HCT116 (cell line): Measurements from ENCODE around the gene HIP1. TPM values are rescaled to one million over a fixed set of nuclear protein-coding genes. Genes with fewer than 3 reads are reported as not detected.

ENCODE experiments used
- ATAC-seq: fragments of 200-7000 bp; cut with Tn5 transposase; 2 replicates; pipeline ENCODE4 v1.9.1; 2020; ENCODE audit warnings: mild to moderate bottlenecking, moderate library complexity
- BruUV-seq: library from RNA; stranded (reverse); fragments of 400-500 nt; replicated peaks from 2 replicates; lab custom pipeline; 2021; lab: Mats Ljungman, UMichigan
- CTCF ChIA-PET: fragments of 300-600 bp; sonication (Branson Sonifier 250); formaldehyde crosslinking; loops from one replicate; lab custom pipeline; 2021; ENCODE audit warnings: antibody characterized with exemption; lab: Charles Lee
- POLR2A ChIA-PET: fragments of 300-600, 350-600 bp; sonication (Branson Sonifier 250); formaldehyde crosslinking; loops from one replicate; lab custom pipeline; 2021; ENCODE audit warnings: antibody characterized with exemption; lab: Charles Lee
- RAD21 ChIA-PET, 2 experiments: fragments of 300-600 bp; sonication (Branson Sonifier 250); formaldehyde crosslinking; loops; one replicate each; lab custom pipeline; 2023; ENCODE audit warnings: low total read pairs in 2 of 2; ENCODE audit not compliant: uncharacterized antibody in 2 of 2, unreplicated experiment in 2 of 2, low non-redundant PET in 1 of 2; lab: Charles Lee
- DNase-seq: peaks from one replicate; pipeline ENCODE4 v3.0.0-alpha.2; 2010; ENCODE audit warnings: low read depth, low spot score
- H2AFZ ChIP-seq: fragments of 200-600 bp; shearing (Covaris generic), sonication (generic); 2 replicates; pipeline ENCODE4 v1.6.1; 2017; ENCODE audit warnings: low read depth, mixed run types, mixed read lengths, antibody characterized with exemption, low read length; ENCODE audit not compliant: poor library complexity, severe bottlenecking
- H3K27ac ChIP-seq: 2 replicates; pipeline ENCODE4 v1.5.1; 2012; ENCODE audit warnings: low read depth, low read length
- H3K27me3 ChIP-seq: fragments of 200-600 bp; sonication (generic); 2 replicates; pipeline ENCODE4 v1.6.1; 2016; ENCODE audit warnings: mixed run types, low read length, mixed read lengths; ENCODE audit not compliant: insufficient read depth
- H3K36me3 ChIP-seq, 2 experiments: fragments of 200-500 bp in 1 of 2; fragments of 200-600 bp in 1 of 2; sonication (Bioruptor generic) in 1 of 2; sonication (generic) in 1 of 2; 2 replicates each; pipeline versions ENCODE4 v1.5.1 to v1.6.1; 2014 to 2016; ENCODE audit warnings: low read length in 2 of 2, inconsistent platforms in 1 of 2, mixed read lengths in 1 of 2, mixed run types in 1 of 2; ENCODE audit not compliant: insufficient read depth in 2 of 2, control insufficient read depth in 1 of 2
- H3K4me1 ChIP-seq, 2 experiments: fragments of 200-600 bp in 1 of 2; sonication (generic) in 1 of 2; 2 replicates each; pipeline versions ENCODE4 v1.5.1 to v1.6.1; 2012 to 2017; ENCODE audit warnings: low read length in 2 of 2, inconsistent platforms in 1 of 2, mild to moderate bottlenecking in 1 of 2, mixed read lengths in 1 of 2, mixed run types in 1 of 2, moderate library complexity in 1 of 2; ENCODE audit not compliant: insufficient read depth in 2 of 2, control insufficient read depth in 1 of 2
- H3K4me2 ChIP-seq: fragments of 200-600 bp; sonication (generic); 2 replicates; pipeline ENCODE4 v1.6.1; 2017; ENCODE audit warnings: mixed run types, low read length, mixed read lengths
- H3K4me3 ChIP-seq, 2 experiments: fragments of 200-600 bp in 1 of 2; sonication (generic) in 1 of 2; replicated peaks in 1 of 2; 2 replicates each; pipeline ENCODE4 v1.5.1; 2011 to 2016; ENCODE audit warnings: low read length in 2 of 2, control low read depth in 1 of 2, low read depth in 1 of 2, mild to moderate bottlenecking in 1 of 2, mixed read lengths in 1 of 2, mixed run types in 1 of 2
- H3K79me2 ChIP-seq: fragments of 200-600 bp; sonication (generic); 2 replicates; pipeline ENCODE4 v1.6.1; 2017; ENCODE audit warnings: mild to moderate bottlenecking, mixed run types, low read length, moderate library complexity, mixed read lengths; ENCODE audit not compliant: insufficient read depth
- H3K9ac ChIP-seq: fragments of 200-600 bp; sonication (generic); 2 replicates; pipeline ENCODE4 v1.6.1; 2016; ENCODE audit warnings: low read length, mixed read lengths
- H3K9me2 ChIP-seq: fragments of 200-600 bp; sonication (generic), shearing (Covaris generic); 2 replicates; pipeline ENCODE4 v1.6.1; 2017; ENCODE audit warnings: mixed run types, mild to moderate bottlenecking, moderate library complexity; ENCODE audit not compliant: insufficient read depth
- H3K9me3 ChIP-seq, 2 experiments: fragments of 200-500 bp in 1 of 2; fragments of 200-600 bp in 1 of 2; sonication (Bioruptor generic) in 1 of 2; sonication (generic) in 1 of 2; 2 replicates each; pipeline ENCODE4 v1.6.1; 2014 to 2017; ENCODE audit warnings: low read length in 2 of 2, mixed read lengths in 2 of 2, inconsistent platforms in 1 of 2, low read depth in 1 of 2, mild to moderate bottlenecking in 1 of 2, mixed run types in 1 of 2, moderate library complexity in 1 of 2; ENCODE audit not compliant: control insufficient read depth in 1 of 2, insufficient read depth in 1 of 2
- H4K20me1 ChIP-seq: fragments of 200-600 bp; sonication (generic), shearing (Covaris generic); 2 replicates; pipeline ENCODE4 v1.6.1; 2017; ENCODE audit warnings: mixed run types, mild to moderate bottlenecking, moderate library complexity; ENCODE audit not compliant: insufficient read depth
- CBX3 ChIP-seq: IDR thresholded peaks from 2 replicates; pipeline ENCODE4 v1.6.1; 2012; ENCODE audit warnings: low read depth
- CEBPB ChIP-seq: IDR thresholded peaks from 2 replicates; pipeline ENCODE4 v1.6.1; 2012; ENCODE audit warnings: low read depth
- EGR1 ChIP-seq: IDR thresholded peaks from 2 replicates; pipeline ENCODE4 v1.6.1; 2012; ENCODE audit warnings: low read depth
- ELF1 ChIP-seq: IDR thresholded peaks from 2 replicates; pipeline ENCODE4 v1.6.1; 2012; ENCODE audit warnings: low read depth, borderline replicate concordance
- EZH2 ChIP-seq: fragments of 200-600 bp; sonication (generic); IDR thresholded peaks from 2 replicates; pipeline ENCODE4 v1.6.1; 2017; ENCODE audit warnings: antibody characterized with exemption, mixed run types
- EZH2phosphoT487 ChIP-seq: fragments of 200-600 bp; IDR thresholded peaks from 2 replicates; pipeline ENCODE4 v1.6.1; 2018; ENCODE audit warnings: antibody characterized with exemption, borderline replicate concordance
- FOSL1 ChIP-seq: IDR thresholded peaks from 2 replicates; pipeline ENCODE4 v1.6.1; 2012; ENCODE audit warnings: low read depth
- JUND ChIP-seq: IDR thresholded peaks from 2 replicates; pipeline ENCODE4 v1.6.1; 2012
- POLR2A ChIP-seq: IDR thresholded peaks from 2 replicates; pipeline ENCODE4 v1.7.0; 2011; ENCODE audit warnings: borderline replicate concordance; ENCODE audit not compliant: insufficient read depth, insufficient read length; ENCODE audit errors: extremely low read depth
- POLR2AphosphoS5 ChIP-seq: IDR thresholded peaks from 2 replicates; pipeline ENCODE4 v1.6.1; 2011; ENCODE audit warnings: mild to moderate bottlenecking, low read depth, low read length, moderate library complexity
- RAD21 ChIP-seq: IDR thresholded peaks from 2 replicates; pipeline ENCODE4 v1.6.1; 2012; ENCODE audit warnings: low read depth, mild to moderate bottlenecking
- REST ChIP-seq: IDR thresholded peaks from 2 replicates; pipeline ENCODE4 v1.6.1; 2012; ENCODE audit warnings: low read depth
- SIN3A ChIP-seq: IDR thresholded peaks from 2 replicates; pipeline ENCODE4 v1.6.1; 2012; ENCODE audit warnings: low read depth
- SRF ChIP-seq: IDR thresholded peaks from 2 replicates; pipeline ENCODE4 v1.6.1; 2012; ENCODE audit warnings: low read depth
- TCF7L2 ChIP-seq: IDR thresholded peaks from 2 replicates; pipeline ENCODE4 v1.7.0; 2011; ENCODE audit warnings: borderline replicate concordance, inconsistent platforms; ENCODE audit not compliant: insufficient read depth, insufficient read length; ENCODE audit errors: extremely low read depth
- YY1 ChIP-seq: IDR thresholded peaks from 2 replicates; pipeline ENCODE4 v1.6.1; 2011; ENCODE audit warnings: low read length, low read depth, moderate library complexity, mild to moderate bottlenecking; ENCODE audit not compliant: insufficient replicate concordance; ENCODE audit errors: extremely low read depth
- ZFX ChIP-seq: fragments of 450-650 bp; IDR thresholded peaks from 2 replicates; pipeline ENCODE4 v1.6.1; 2017
- ZNF274 ChIP-seq: fragments of 200-500 bp; sonication (Bioruptor generic); IDR thresholded peaks from 2 replicates; pipeline ENCODE4 v1.6.1; 2014; ENCODE audit warnings: mild to moderate bottlenecking, low read depth, low read length, inconsistent platforms
- intact Hi-C: fragments of 100-400 bp; cut with micrococcal nuclease; formaldehyde crosslinking; loops from 2 replicates; pipeline ENCODE4 v1.10.0; 2022
- total RNA-seq: library from RNA; stranded (reverse); gene quantifications from one replicate; pipeline ENCODE4 v1.2.1, GENCODE V29; 2021; ENCODE audit not compliant: unreplicated experiment
- TF ChIP-seq, protein P1 (sequence below), 3 experiments: fragments of 200-600 bp in 1 of 3; sonication (generic) in 1 of 3; IDR thresholded peaks in 2 of 3; conservative IDR thresholded peaks in 1 of 3; 2 replicates each; pipeline ENCODE4 v1.5.1; 2012 to 2017; ENCODE audit warnings: low read depth in 2 of 3, low read length in 2 of 3, antibody characterized with exemption in 1 of 3, borderline replicate concordance in 1 of 3, control low read depth in 1 of 3, mild to moderate bottlenecking in 1 of 3, mixed read lengths in 1 of 3, mixed run types in 1 of 3, moderate library complexity in 1 of 3; ENCODE audit not compliant: insufficient read depth in 1 of 3
- TF ChIP-seq, protein P2 (sequence below): IDR thresholded peaks from 2 replicates; pipeline ENCODE4 v1.6.1; 2012

The HIP1 gene
- total RNA-seq, 1 experiment from 2014 or later: 22.1 TPM

- BruUV-seq: no TSS peak
- RAD21 ChIA-PET: no interaction called here
- intact Hi-C loops: no loop called here
- no peaks in the 10 kb centered on the region for H3K9me3 ChIP-seq
- peaks cover 9 to 15% of the 10 kb centered on the region in 2 experiments for H3K4me1 ChIP-seq
- no peaks in the 10 kb centered on the region for H3K36me3 ChIP-seq
- 0 out of 2 replicates have a peak overlapping the region, but pooled peaks have one; percentile 25 for H3K27ac ChIP-seq
- no peak overlapping the region for H3K9ac ChIP-seq
- H4K20me1 ChIP-seq: no peaks in the 10 kb centered on the region
- no peak overlapping the region for H2AFZ ChIP-seq
- no peaks in the 10 kb centered on the region for H3K27me3 ChIP-seq
- CTCF ChIA-PET: no interaction called here
- H3K79me2 ChIP-seq: no peaks in the 10 kb centered on the region
- ATAC-seq (peak; percentile 74), DNase-seq (peak; percentile 35)
- no peaks in the 10 kb centered on the region for H3K9me2 ChIP-seq
- H3K4me2 ChIP-seq: peak overlapping the region; percentile 50
- POLR2A ChIA-PET: interaction anchor here (2.4 kb wide), 1 partner anchor 12 kb away, joined by 8 read pairs; no protein-coding TSS in a partner anchor
- 0 out of 4 replicates have a peak overlapping the region, but pooled peaks of 1 of the 2 experiments have one; percentile 16 for H3K4me3 ChIP-seq
- peak; percentile 75 for TF ChIP-seq CBX3
- no peak for TF ChIP-seq YY1
- 0 out of 2 replicates have a peak, but pooled peaks have one; percentile 20 for TF ChIP-seq EGR1
- TF ChIP-seq CEBPB: peak; percentile 76
- no peak for TF ChIP-seq EZH2phosphoT487
- TF ChIP-seq, protein P1, sequence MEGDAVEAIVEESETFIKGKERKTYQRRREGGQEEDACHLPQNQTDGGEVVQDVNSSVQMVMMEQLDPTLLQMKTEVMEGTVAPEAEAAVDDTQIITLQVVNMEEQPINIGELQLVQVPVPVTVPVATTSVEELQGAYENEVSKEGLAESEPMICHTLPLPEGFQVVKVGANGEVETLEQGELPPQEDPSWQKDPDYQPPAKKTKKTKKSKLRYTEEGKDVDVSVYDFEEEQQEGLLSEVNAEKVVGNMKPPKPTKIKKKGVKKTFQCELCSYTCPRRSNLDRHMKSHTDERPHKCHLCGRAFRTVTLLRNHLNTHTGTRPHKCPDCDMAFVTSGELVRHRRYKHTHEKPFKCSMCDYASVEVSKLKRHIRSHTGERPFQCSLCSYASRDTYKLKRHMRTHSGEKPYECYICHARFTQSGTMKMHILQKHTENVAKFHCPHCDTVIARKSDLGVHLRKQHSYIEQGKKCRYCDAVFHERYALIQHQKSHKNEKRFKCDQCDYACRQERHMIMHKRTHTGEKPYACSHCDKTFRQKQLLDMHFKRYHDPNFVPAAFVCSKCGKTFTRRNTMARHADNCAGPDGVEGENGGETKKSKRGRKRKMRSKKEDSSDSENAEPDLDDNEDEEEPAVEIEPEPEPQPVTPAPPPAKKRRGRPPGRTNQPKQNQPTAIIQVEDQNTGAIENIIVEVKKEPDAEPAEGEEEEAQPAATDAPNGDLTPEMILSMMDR (IDR thresholded peaks at IDR 0.05 in 2 of 3, conservative IDR thresholded peaks at IDR 0.05 in 1 of 3; ENCODE audit: borderline replicate concordance in 1 of 3, insufficient read depth in 1 of 3, low read depth in 2 of 3, low read length in 2 of 3): no peak
- TF ChIP-seq, protein P2, sequence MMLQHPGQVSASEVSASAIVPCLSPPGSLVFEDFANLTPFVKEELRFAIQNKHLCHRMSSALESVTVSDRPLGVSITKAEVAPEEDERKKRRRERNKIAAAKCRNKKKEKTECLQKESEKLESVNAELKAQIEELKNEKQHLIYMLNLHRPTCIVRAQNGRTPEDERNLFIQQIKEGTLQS: peak; percentile 77; the same call in 1 of the 2 replicates
- TF ChIP-seq SIN3A: 0 out of 2 replicates have a peak, but pooled peaks have one; percentile 24
- TF ChIP-seq POLR2A: no peak
- no peak for TF ChIP-seq REST
- TF ChIP-seq ELF1: no peak
- TF ChIP-seq TCF7L2: no peak
- TF ChIP-seq ZFX: no peak
- no peak for TF ChIP-seq ZNF274
- TF ChIP-seq POLR2AphosphoS5: no peak
- TF ChIP-seq RAD21: no peak
- TF ChIP-seq JUND: peak; percentile 59
- TF ChIP-seq EZH2: no peak
- peak; percentile 68 for TF ChIP-seq FOSL1
- no peak for TF ChIP-seq SRF
Observed at GRCh38 chr7:75716992-75717626, 21.6 kb downstream of the HIP1 start.
